HepG2 (cell line): ENCODE data around the gene NAP1L4. TPM values are rescaled to one million over a fixed set of nuclear protein-coding genes. Genes with fewer than 3 reads are reported as not detected.

Experiments used
- ESRRA ChIP-seq: sonication (generic); formaldehyde crosslinking; IDR thresholded peaks from 2 replicates; pipeline ENCODE4 v1.5.1; 2020; ENCODE audit warnings: mild to moderate bottlenecking, low read depth, missing genetic modification reagents
- FOSL1 ChIP-seq: sonication (generic); formaldehyde crosslinking; IDR thresholded peaks from 2 replicates; pipeline ENCODE4 v1.9.0; 2021; ENCODE audit warnings: missing genetic modification reagents, borderline replicate concordance
- FOXP1 ChIP-seq, 2 experiments: fragments of 450-650 bp in 1 of 2; IDR thresholded peaks; 2 replicates each; pipeline ENCODE4 v1.6.1; 2017 to 2018; ENCODE audit warnings: antibody characterized with exemption in 1 of 2
- GABPB1 ChIP-seq: IDR thresholded peaks from 2 replicates; pipeline ENCODE4 v1.6.1; 2016; ENCODE audit warnings: mild to moderate bottlenecking, missing genetic modification reagents, moderate library complexity, missing compliant biosample characterization
- KDM6A ChIP-seq: IDR thresholded peaks from 2 replicates; pipeline ENCODE4 v1.6.1; 2016; ENCODE audit warnings: low read depth
- KLF13 ChIP-seq: sonication (generic); formaldehyde crosslinking; IDR thresholded peaks from 2 replicates; pipeline ENCODE4 v1.4.0; 2020; ENCODE audit warnings: mild to moderate bottlenecking, missing genetic modification reagents
- KLF6 ChIP-seq: IDR thresholded peaks from 2 replicates; pipeline ENCODE4 v1.8.0; 2016; ENCODE audit warnings: missing biosample characterization, missing genetic modification reagents
- POLR2A ChIP-seq, 2 experiments: IDR thresholded peaks; 2 replicates each; pipeline ENCODE4 v1.6.1; 2011; ENCODE audit warnings: low read depth in 2 of 2, low read length in 2 of 2, mild to moderate bottlenecking in 1 of 2, moderate library complexity in 1 of 2; ENCODE audit not compliant: insufficient read depth in 1 of 2
- POLR2G ChIP-seq: fragments of 200-400 bp; formaldehyde crosslinking; IDR thresholded peaks from 2 replicates; pipeline ENCODE4 v1.6.1; 2018; ENCODE audit warnings: mild to moderate bottlenecking, low read depth, low read length, moderate library complexity
- SALL2 ChIP-seq: sonication (generic); formaldehyde crosslinking; IDR thresholded peaks from 2 replicates; pipeline ENCODE4 v1.8.1; 2023; ENCODE audit warnings: mild to moderate bottlenecking, missing genetic modification reagents, inconsistent platforms
- SMYD3 ChIP-seq: sonication (generic); formaldehyde crosslinking; IDR thresholded peaks from 2 replicates; pipeline ENCODE4 v1.8.1; 2023; ENCODE audit warnings: mild to moderate bottlenecking, missing genetic modification reagents
- STAT5B ChIP-seq: sonication (generic); formaldehyde crosslinking; IDR thresholded peaks from 2 replicates; pipeline ENCODE4 v1.4.0; 2020; ENCODE audit warnings: missing genetic modification reagents
- TEAD3 ChIP-seq: optimal IDR thresholded peaks from 2 replicates; pipeline ENCODE3; 2016; ENCODE audit warnings: borderline replicate concordance
- ZFX ChIP-seq: sonication (generic); formaldehyde crosslinking; IDR thresholded peaks from 2 replicates; pipeline ENCODE4 v1.4.0; 2020; ENCODE audit warnings: mild to moderate bottlenecking, low read depth, missing genetic modification reagents, moderate library complexity
- ZNF224 ChIP-seq: sonication (generic); formaldehyde crosslinking; IDR thresholded peaks from 2 replicates; pipeline ENCODE4 v1.5.0; 2020; ENCODE audit warnings: mild to moderate bottlenecking, missing genetic modification reagents
- ZNF441 ChIP-seq: sonication (generic); formaldehyde crosslinking; IDR thresholded peaks from 2 replicates; pipeline ENCODE4 v1.7.0; 2021; ENCODE audit warnings: missing genetic modification reagents, borderline replicate concordance
- ZNF547 ChIP-seq: sonication (generic); formaldehyde crosslinking; IDR thresholded peaks from 2 replicates; pipeline ENCODE4 v1.5.1; 2020; ENCODE audit warnings: mild to moderate bottlenecking, missing genetic modification reagents
- ZNF556 ChIP-seq: sonication (generic); formaldehyde crosslinking; IDR thresholded peaks from 2 replicates; pipeline ENCODE4 v1.4.0; 2020; ENCODE audit warnings: mild to moderate bottlenecking, missing genetic modification reagents, borderline replicate concordance
- ZSCAN5A ChIP-seq: sonication (generic); formaldehyde crosslinking; IDR thresholded peaks from 2 replicates; pipeline ENCODE4 v1.8.0; 2022; ENCODE audit warnings: mild to moderate bottlenecking, missing genetic modification reagents, borderline replicate concordance
- ZZZ3 ChIP-seq: sonication (generic); formaldehyde crosslinking; IDR thresholded peaks from 2 replicates; pipeline ENCODE4 v1.4.0; 2020; ENCODE audit warnings: missing genetic modification reagents, mild to moderate bottlenecking, borderline replicate concordance
- polyA plus RNA-seq, 8 experiments: library from polyadenylated mRNA; depleted of rRNA in 3 of 8; stranded (reverse) in 7 of 8; unstranded in 1 of 8; fragments of >200 nt; fragmentation: Illumina TruSeq in 4 of 8; extraction: Trizol in 4 of 8; gene quantifications; 2 replicates each; pipeline versions ENCODE4 v1.2.1 to v1.2.3, GENCODE V29; 2011 to 2016; ENCODE audit warnings: low read depth in 4 of 8, missing spikeins in 1 of 8, mixed read lengths in 1 of 8; ENCODE audit not compliant: insufficient read depth in 1 of 8
- total RNA-seq, 5 experiments: library from RNA; depleted of rRNA; stranded (reverse); fragments of >200 nt; fragmentation: Illumina TruSeq; extraction: Trizol; gene quantifications; 2 replicates each; pipeline ENCODE4 v1.2.3, GENCODE V29; 2016; ENCODE audit warnings: low read depth in 1 of 5
- TF ChIP-seq, protein P1 (sequence below): sonication (generic); formaldehyde crosslinking; IDR thresholded peaks from 2 replicates; pipeline ENCODE4 v1.4.0; 2020; ENCODE audit warnings: missing genetic modification reagents
- TF ChIP-seq, protein P2 (sequence below): IDR thresholded peaks from 2 replicates; pipeline ENCODE4 v1.6.1; 2016; ENCODE audit warnings: missing compliant biosample characterization, missing genetic modification reagents, borderline replicate concordance

The NAP1L4 gene
- total and polyA plus RNA-seq, 2 of the 13 experiments (the other 11 are each of a cell fraction or from before 2014, with no cell fraction given) = 64.0 to 186 TPM

- TF ChIP-seq POLR2A (IDR thresholded peaks at IDR 0.05; ENCODE audit: insufficient read depth in 1 of 2, low read depth in 2 of 2, low read length in 2 of 2) (peak; percentile 47 to 60; a peak in 3 of 4 replicates), ZFX (CRISPR knock-in tag) (peak; percentile 58), SALL2 (CRISPR knock-in tag) (no peak), KLF13 (CRISPR knock-in tag) (no peak), POLR2G (peak; percentile 81), ZNF441 (CRISPR knock-in tag) (peak; percentile 18; the same call in 1 of the 2 replicates), KLF6 (CRISPR knock-in tag) (no peak), KDM6A (CRISPR knock-in tag) (no peak), ZNF547 (peak; percentile 72), ZNF224 (CRISPR knock-in tag) (0 out of 2 replicates have a peak, but pooled peaks have one; percentile 46), ZNF556 (0 out of 2 replicates have a peak, but pooled peaks have one; percentile 45), ESRRA (CRISPR knock-in tag) (no peak), ZZZ3 (CRISPR knock-in tag) (peak; percentile 57; the same call in 1 of the 2 replicates), TEAD3 (no peak), FOSL1 (CRISPR knock-in tag) (peak; percentile 20; the same call in 1 of the 2 replicates), SMYD3 (no peak), GABPB1 (CRISPR knock-in tag) (peak; percentile 65; the same call in 1 of the 2 replicates), FOXP1 (IDR thresholded peaks at IDR 0.05) (no peak), FOXP1 (CRISPR knock-in tag; IDR thresholded peaks at IDR 0.05) (no peak), STAT5B (CRISPR knock-in tag) (no peak; the same call in 1 of the 2 replicates), ZSCAN5A (no peak)
- TF ChIP-seq, protein P1, sequence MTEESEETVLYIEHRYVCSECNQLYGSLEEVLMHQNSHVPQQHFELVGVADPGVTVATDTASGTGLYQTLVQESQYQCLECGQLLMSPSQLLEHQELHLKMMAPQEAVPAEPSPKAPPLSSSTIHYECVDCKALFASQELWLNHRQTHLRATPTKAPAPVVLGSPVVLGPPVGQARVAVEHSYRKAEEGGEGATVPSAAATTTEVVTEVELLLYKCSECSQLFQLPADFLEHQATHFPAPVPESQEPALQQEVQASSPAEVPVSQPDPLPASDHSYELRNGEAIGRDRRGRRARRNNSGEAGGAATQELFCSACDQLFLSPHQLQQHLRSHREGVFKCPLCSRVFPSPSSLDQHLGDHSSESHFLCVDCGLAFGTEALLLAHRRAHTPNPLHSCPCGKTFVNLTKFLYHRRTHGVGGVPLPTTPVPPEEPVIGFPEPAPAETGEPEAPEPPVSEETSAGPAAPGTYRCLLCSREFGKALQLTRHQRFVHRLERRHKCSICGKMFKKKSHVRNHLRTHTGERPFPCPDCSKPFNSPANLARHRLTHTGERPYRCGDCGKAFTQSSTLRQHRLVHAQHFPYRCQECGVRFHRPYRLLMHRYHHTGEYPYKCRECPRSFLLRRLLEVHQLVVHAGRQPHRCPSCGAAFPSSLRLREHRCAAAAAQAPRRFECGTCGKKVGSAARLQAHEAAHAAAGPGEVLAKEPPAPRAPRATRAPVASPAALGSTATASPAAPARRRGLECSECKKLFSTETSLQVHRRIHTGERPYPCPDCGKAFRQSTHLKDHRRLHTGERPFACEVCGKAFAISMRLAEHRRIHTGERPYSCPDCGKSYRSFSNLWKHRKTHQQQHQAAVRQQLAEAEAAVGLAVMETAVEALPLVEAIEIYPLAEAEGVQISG = 0 out of 2 replicates have a peak, but pooled peaks have one; percentile 5
- TF ChIP-seq, protein P2, sequence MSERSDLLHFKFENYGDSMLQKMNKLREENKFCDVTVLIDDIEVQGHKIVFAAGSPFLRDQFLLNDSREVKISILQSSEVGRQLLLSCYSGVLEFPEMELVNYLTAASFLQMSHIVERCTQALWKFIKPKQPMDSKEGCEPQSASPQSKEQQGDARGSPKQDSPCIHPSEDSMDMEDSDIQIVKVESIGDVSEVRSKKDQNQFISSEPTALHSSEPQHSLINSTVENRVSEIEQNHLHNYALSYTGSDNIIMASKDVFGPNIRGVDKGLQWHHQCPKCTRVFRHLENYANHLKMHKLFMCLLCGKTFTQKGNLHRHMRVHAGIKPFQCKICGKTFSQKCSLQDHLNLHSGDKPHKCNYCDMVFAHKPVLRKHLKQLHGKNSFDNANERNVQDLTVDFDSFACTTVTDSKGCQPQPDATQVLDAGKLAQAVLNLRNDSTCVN = 0 out of 2 replicates have a peak, but pooled peaks have one; percentile 19
Observed at GRCh38 chr11:2902784-2903671, 89.1 kb downstream of the NAP1L4 start (continued).
